ENCODE data around the gene LMNB1.

LMNB1 gene

GRCh38 chr5:126819253-126819652, 42.3 kb downstream of the LMNB1 start:
- Histone ChIP-seq H3K4me1 (ENCODE audit: insufficient read depth, low read length, severe bottlenecking) (no peaks in the 10 kb centered on the region), H3K4me2 (ENCODE audit: low read length) (no peak overlapping the region), H3K4me3 (ENCODE audit: low read depth, low read length, poor library complexity, severe bottlenecking) (no peak overlapping the region), H3K9me3 (ENCODE audit: low read length) (no peaks in the 10 kb centered on the region), H3K27me3 (ENCODE audit: insufficient read depth, low read length) (no peaks in the 10 kb centered on the region), H2AFZ (ENCODE audit: low read length) (no peak overlapping the region), H3K79me2 (ENCODE audit: insufficient read depth, low read length) (peaks cover 5% of the 10 kb centered on the region; the same call in 1 of the 2 replicates), H3K9me2 (ENCODE audit: low read depth, low read length) (no peaks in the 10 kb centered on the region), H3K9ac (ENCODE audit: low read length) (no peak overlapping the region), H3K36me3 (ENCODE audit: insufficient read depth, low read length) (peaks cover 98% of the 10 kb centered on the region), H4K20me1 (ENCODE audit: insufficient read depth, low read length) (no peaks in the 10 kb centered on the region; the same call in 1 of the 2 replicates), H3K27ac (ENCODE audit: low read depth, low read length, poor library complexity, severe bottlenecking) (no peak overlapping the region), H3F3A (ENCODE audit: insufficient read depth, low read length) (no peaks in the 10 kb centered on the region)
- no peak for TF ChIP-seq EZH2 (IDR thresholded peaks at IDR 0.05; ENCODE audit: borderline replicate concordance, low read length)
- no peak for TF ChIP-seq CTCF (IDR thresholded peaks at IDR 0.05; ENCODE audit: low read length)

- no peak overlapping the region for H2AFZ ChIP-seq (ENCODE audit: low read length)
- no peaks in the 10 kb centered on the region; the same call in 1 of the 2 replicates for H4K20me1 ChIP-seq (ENCODE audit: insufficient read depth, low read length)
- H3K27me3 ChIP-seq (ENCODE audit: insufficient read depth, low read length), result no peaks in the 10 kb centered on the region
- no peak overlapping the region for H3K9ac ChIP-seq (ENCODE audit: low read length)
- H3K27ac ChIP-seq (ENCODE audit: low read depth, low read length, poor library complexity, severe bottlenecking), result no peak overlapping the region
- H3K79me2 ChIP-seq (ENCODE audit: insufficient read depth, low read length), result no peaks in the 10 kb centered on the region
- TF ChIP-seq CTCF (IDR thresholded peaks at IDR 0.05; ENCODE audit: low read length) (no peak), EZH2 (IDR thresholded peaks at IDR 0.05; ENCODE audit: borderline replicate concordance, low read length) (no peak)
- no peaks in the 10 kb centered on the region for H3F3A ChIP-seq (ENCODE audit: insufficient read depth, low read length)
- H3K4me1 ChIP-seq (ENCODE audit: insufficient read depth, low read length, severe bottlenecking), result no peaks in the 10 kb centered on the region
- H3K9me3 ChIP-seq (ENCODE audit: low read length), result no peaks in the 10 kb centered on the region
- no peaks in the 10 kb centered on the region for H3K9me2 ChIP-seq (ENCODE audit: low read depth, low read length)
- H3K36me3 ChIP-seq (ENCODE audit: insufficient read depth, low read length), result peaks cover 98% of the 10 kb centered on the region
- no peak overlapping the region for H3K4me3 ChIP-seq (ENCODE audit: low read depth, low read length, poor library complexity, severe bottlenecking)
- H3K4me2 ChIP-seq (ENCODE audit: low read length), result no peak overlapping the region
These were observed 49.8 kb downstream of the LMNB1 start for GRCh38 chr5:126826619-126827215.

GRCh38 chr5:126829098-126829497, 52.2 kb downstream of the LMNB1 start:
- Histone ChIP-seq H3K27me3 (ENCODE audit: insufficient read depth, low read length) (no peaks in the 10 kb centered on the region), H3K36me3 (ENCODE audit: insufficient read depth, low read length) (peaks cover 97% of the 10 kb centered on the region), H3K9me3 (ENCODE audit: low read length) (no peaks in the 10 kb centered on the region), H2AFZ (ENCODE audit: low read length) (no peak overlapping the region), H3K4me2 (ENCODE audit: low read length) (no peak overlapping the region), H3K4me1 (ENCODE audit: insufficient read depth, low read length, severe bottlenecking) (no peaks in the 10 kb centered on the region), H3K4me3 (ENCODE audit: low read depth, low read length, poor library complexity, severe bottlenecking) (no peak overlapping the region), H3K79me2 (ENCODE audit: insufficient read depth, low read length) (no peaks in the 10 kb centered on the region), H3K27ac (ENCODE audit: low read depth, low read length, poor library complexity, severe bottlenecking) (no peak overlapping the region), H3F3A (ENCODE audit: insufficient read depth, low read length) (peaks cover 5% of the 10 kb centered on the region; the same call in 1 of the 2 replicates), H4K20me1 (ENCODE audit: insufficient read depth, low read length) (no peaks in the 10 kb centered on the region), H3K9me2 (ENCODE audit: low read depth, low read length) (no peaks in the 10 kb centered on the region), H3K9ac (ENCODE audit: low read length) (no peak overlapping the region)
- TF ChIP-seq CTCF (IDR thresholded peaks at IDR 0.05; ENCODE audit: low read length) (no peak), EZH2 (IDR thresholded peaks at IDR 0.05; ENCODE audit: borderline replicate concordance, low read length) (no peak)

Measured in OCI-LY1 (cell line).